Measurements from ENCODE around the gene CACUL1. TPM values are rescaled to one million over a fixed set of nuclear protein-coding genes. Genes with fewer than 3 reads are reported as not detected.
"Not testable (repeated sequence)": the region's sequence is repeated elsewhere in the genome, so short reads cannot be mapped to it uniquely, and the experiment has no call there.

Gene CACUL1
- total and polyA plus RNA-seq, 9 donors: 13.6 to 31.1 (median 19.4) TPM

DNA sequence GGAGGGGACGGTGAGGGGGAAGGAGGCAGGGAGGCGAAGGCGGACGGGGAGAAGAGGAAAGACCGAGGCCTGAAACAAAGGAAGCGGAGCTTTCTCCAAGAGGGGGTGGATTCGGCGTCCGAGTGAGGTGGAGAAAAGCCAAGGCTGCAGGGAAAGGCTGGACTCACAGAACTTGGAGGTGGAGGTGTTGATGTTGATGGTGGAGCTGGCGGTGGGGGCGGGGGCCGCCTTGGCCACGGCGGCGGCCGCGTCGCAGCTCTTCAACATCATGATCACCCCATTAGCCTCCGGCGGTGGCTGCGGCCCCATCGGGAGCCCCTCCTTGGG is 578 bp downstream of the CACUL1 start:
- H3K36me3 ChIP-seq (ENCODE audit: control insufficient read depth, insufficient read depth, low read length): no peaks in the 10 kb centered on the region
- peaks cover 8% of the 10 kb centered on the region for H3K4me1 ChIP-seq (ENCODE audit: control insufficient read depth, insufficient read depth, low read length)
- under 1% methylated on average over 18 of the region's 22 CpGs for WGBS (ENCODE audit: insufficient coverage)
- H3K4me3 ChIP-seq (ENCODE audit: low read length): peak overlapping the region; percentile 100
- no peaks in the 10 kb centered on the region for H3K27me3 ChIP-seq (ENCODE audit: control insufficient read depth, insufficient read depth, low read length)
- no peaks in the 10 kb centered on the region for H3K9me3 ChIP-seq (replicated peaks; ENCODE audit: control insufficient read depth, low read depth, low read length)
- peak overlapping the region; percentile 93 for H3K27ac ChIP-seq (ENCODE audit: low read length)
- peak; percentile 67 for DNase-seq

GRCh38 chr10:118753331-118754228 is 1.2 kb downstream of the CACUL1 start:
- Histone ChIP-seq H3K4me1 (ENCODE audit: control insufficient read depth, insufficient read depth, low read length) (peaks cover 8% of the 10 kb centered on the region), H3K36me3 (ENCODE audit: control insufficient read depth, insufficient read depth, low read length) (no peaks in the 10 kb centered on the region), H3K27me3 (ENCODE audit: control insufficient read depth, insufficient read depth, low read length) (no peaks in the 10 kb centered on the region), H3K27ac (ENCODE audit: low read length) (peak overlapping the region; percentile 93), H3K9me3 (replicated peaks; ENCODE audit: control insufficient read depth, low read depth, low read length) (no peaks in the 10 kb centered on the region), H3K4me3 (ENCODE audit: low read length) (peak overlapping the region; percentile 100)
- WGBS (ENCODE audit: insufficient coverage): 1% methylated on average over 12 of the region's 17 CpGs
- peak; percentile 16 for DNase-seq

DNA sequence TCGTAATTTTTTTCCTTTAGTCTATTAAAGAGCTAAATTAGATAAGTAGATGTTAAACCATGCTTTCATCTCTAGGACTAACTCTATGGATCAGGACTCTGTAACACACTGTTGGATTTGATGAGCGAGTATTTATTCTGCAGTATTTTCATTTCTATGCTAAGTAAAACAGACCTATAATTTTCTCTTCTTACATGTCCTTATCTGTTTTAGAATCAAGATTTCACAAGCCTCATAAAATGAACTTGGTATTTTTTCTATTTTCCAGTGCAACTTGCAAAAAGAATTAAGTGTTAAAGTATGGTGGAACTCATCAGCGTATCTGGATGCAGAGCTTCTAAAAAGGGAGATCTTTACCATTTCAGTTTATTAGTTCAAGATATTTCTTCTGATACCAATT is 2.4 kb downstream of the CACUL1 start:
- H3K36me3 ChIP-seq (ENCODE audit: control insufficient read depth, insufficient read depth, low read length): no peaks in the 10 kb centered on the region
- H3K27me3 ChIP-seq (ENCODE audit: control insufficient read depth, insufficient read depth, low read length): no peaks in the 10 kb centered on the region
- DNase-seq: no peak
- H3K4me3 ChIP-seq (ENCODE audit: low read length): no peak overlapping the region
- H3K4me1 ChIP-seq (ENCODE audit: control insufficient read depth, insufficient read depth, low read length): peaks cover 8% of the 10 kb centered on the region
- no CpG with 5 or more reads among the region's 3 CpGs for WGBS (ENCODE audit: insufficient coverage)
- no peaks in the 10 kb centered on the region for H3K9me3 ChIP-seq (replicated peaks; ENCODE audit: control insufficient read depth, low read depth, low read length)
- no peak overlapping the region for H3K27ac ChIP-seq (ENCODE audit: low read length)

GRCh38 chr10:118751265-118751664 is 3.5 kb downstream of the CACUL1 start:
- no peak overlapping the region for H3K27ac ChIP-seq (ENCODE audit: low read length)
- WGBS (ENCODE audit: insufficient coverage): no CpG with 5 or more reads among the region's 1 CpG

GRCh38 chr10:118748041-118748440 is 6.7 kb downstream of the CACUL1 start:
- no peaks in the 10 kb centered on the region for H3K27me3 ChIP-seq (ENCODE audit: control insufficient read depth, insufficient read depth, low read length)
- no peaks in the 10 kb centered on the region for H3K36me3 ChIP-seq (ENCODE audit: control insufficient read depth, insufficient read depth, low read length)
- H3K9me3 ChIP-seq (replicated peaks; ENCODE audit: control insufficient read depth, low read depth, low read length): no peaks in the 10 kb centered on the region
- H3K27ac ChIP-seq (ENCODE audit: low read length): no peak overlapping the region
- WGBS (ENCODE audit: insufficient coverage): 88% methylated on average over 5 of the region's 6 CpGs
- no peaks in the 10 kb centered on the region for H3K4me1 ChIP-seq (ENCODE audit: control insufficient read depth, insufficient read depth, low read length)
- DNase-seq: no peak
- H3K4me3 ChIP-seq (ENCODE audit: low read length): no peak overlapping the region

More at GRCh38 chr10:118751265-118751664, 3.5 kb downstream of the CACUL1 start:
- peaks cover 8% of the 10 kb centered on the region for H3K4me1 ChIP-seq (ENCODE audit: control insufficient read depth, insufficient read depth, low read length)
- no peaks in the 10 kb centered on the region for H3K9me3 ChIP-seq (replicated peaks; ENCODE audit: control insufficient read depth, low read depth, low read length)
- H3K27me3 ChIP-seq (ENCODE audit: control insufficient read depth, insufficient read depth, low read length): no peaks in the 10 kb centered on the region
- H3K36me3 ChIP-seq (ENCODE audit: control insufficient read depth, insufficient read depth, low read length): no peaks in the 10 kb centered on the region
- H3K4me3 ChIP-seq (ENCODE audit: low read length): no peak overlapping the region
- no peak for DNase-seq

- DNase-seq: no peak
- no CpG with 5 or more reads among the region's 4 CpGs for WGBS (ENCODE audit: insufficient coverage)
- no peak overlapping the region for H3K27ac ChIP-seq (ENCODE audit: low read length)
- no peaks in the 10 kb centered on the region for H3K9me3 ChIP-seq (replicated peaks; ENCODE audit: control insufficient read depth, low read depth, low read length)
- no peak overlapping the region for H3K4me3 ChIP-seq (ENCODE audit: low read length)
- no peaks in the 10 kb centered on the region for H3K36me3 ChIP-seq (ENCODE audit: control insufficient read depth, insufficient read depth, low read length)
- no peaks in the 10 kb centered on the region for H3K27me3 ChIP-seq (ENCODE audit: control insufficient read depth, insufficient read depth, low read length)
- H3K4me1 ChIP-seq (ENCODE audit: control insufficient read depth, insufficient read depth, low read length): no peaks in the 10 kb centered on the region
Observed at GRCh38 chr10:118746246-118746645, 8.5 kb downstream of the CACUL1 start.

DNA sequence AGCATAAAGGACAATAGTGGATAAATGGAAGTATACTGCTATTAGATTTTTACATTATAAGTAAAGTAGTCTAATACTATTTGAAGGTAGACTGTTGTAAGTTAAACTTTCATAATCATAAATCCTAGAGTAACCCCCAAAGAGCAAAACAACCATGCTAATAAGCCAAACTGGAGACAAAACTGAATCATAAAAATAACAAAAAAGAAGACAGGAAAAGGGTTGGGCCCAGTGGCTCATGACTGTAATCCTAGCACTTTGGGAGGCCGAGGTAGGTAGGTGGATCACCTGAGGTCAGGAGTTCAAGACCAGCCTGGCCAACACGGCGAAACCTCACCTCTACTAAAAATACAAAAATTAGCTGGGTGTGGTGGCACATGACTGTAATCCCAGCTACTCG is 9.7 kb downstream of the CACUL1 start:
- DNase-seq: no peak
- Histone ChIP-seq H3K27ac (ENCODE audit: low read length) (no peak overlapping the region), H3K4me3 (ENCODE audit: low read length) (no peak overlapping the region), H3K9me3 (replicated peaks; ENCODE audit: control insufficient read depth, low read depth, low read length) (no peaks in the 10 kb centered on the region), H3K36me3 (ENCODE audit: control insufficient read depth, insufficient read depth, low read length) (no peaks in the 10 kb centered on the region), H3K27me3 (ENCODE audit: control insufficient read depth, insufficient read depth, low read length) (no peaks in the 10 kb centered on the region), H3K4me1 (ENCODE audit: control insufficient read depth, insufficient read depth, low read length) (no peaks in the 10 kb centered on the region)
- no CpG with 5 or more reads among the region's 4 CpGs for WGBS (ENCODE audit: insufficient coverage)

GRCh38 chr10:118744346-118744918 is 10.3 kb downstream of the CACUL1 start:
- not testable (repeated sequence) for H3K36me3 ChIP-seq (ENCODE audit: control insufficient read depth, insufficient read depth, low read length); DNase-seq; H3K27me3 ChIP-seq (ENCODE audit: control insufficient read depth, insufficient read depth, low read length); H3K4me3 ChIP-seq (ENCODE audit: low read length); H3K4me1 ChIP-seq (ENCODE audit: control insufficient read depth, insufficient read depth, low read length); H3K27ac ChIP-seq (ENCODE audit: low read length); H3K9me3 ChIP-seq (replicated peaks; ENCODE audit: control insufficient read depth, low read depth, low read length)
- no CpG with 5 or more reads among the region's 9 CpGs for WGBS (ENCODE audit: insufficient coverage)

GRCh38 chr10:118742782-118743181 is 12.0 kb downstream of the CACUL1 start:
- no CpG with 5 or more reads among the region's 1 CpG for WGBS (ENCODE audit: insufficient coverage)

GRCh38 chr10:118742032-118742431 is 12.7 kb downstream of the CACUL1 start:
- no peaks in the 10 kb centered on the region for H3K9me3 ChIP-seq (replicated peaks; ENCODE audit: control insufficient read depth, low read depth, low read length)
- no peak overlapping the region for H3K4me3 ChIP-seq (ENCODE audit: low read length)
- no CpG with 5 or more reads among the region's 2 CpGs for WGBS (ENCODE audit: insufficient coverage)
- no peak for DNase-seq
- H3K36me3 ChIP-seq (ENCODE audit: control insufficient read depth, insufficient read depth, low read length): no peaks in the 10 kb centered on the region
- H3K27ac ChIP-seq (ENCODE audit: low read length): no peak overlapping the region
- H3K27me3 ChIP-seq (ENCODE audit: control insufficient read depth, insufficient read depth, low read length): no peaks in the 10 kb centered on the region
- no peaks in the 10 kb centered on the region for H3K4me1 ChIP-seq (ENCODE audit: control insufficient read depth, insufficient read depth, low read length)

More at GRCh38 chr10:118742782-118743181, 12.0 kb downstream of the CACUL1 start:
- Histone ChIP-seq H3K9me3 (replicated peaks; ENCODE audit: control insufficient read depth, low read depth, low read length) (no peaks in the 10 kb centered on the region), H3K27me3 (ENCODE audit: control insufficient read depth, insufficient read depth, low read length) (no peaks in the 10 kb centered on the region), H3K27ac (ENCODE audit: low read length) (no peak overlapping the region), H3K4me3 (ENCODE audit: low read length) (no peak overlapping the region), H3K4me1 (ENCODE audit: control insufficient read depth, insufficient read depth, low read length) (no peaks in the 10 kb centered on the region), H3K36me3 (ENCODE audit: control insufficient read depth, insufficient read depth, low read length) (no peaks in the 10 kb centered on the region)
- DNase-seq: no peak
